Measurements from ENCODE around the gene ZNF613. TPM values are rescaled to one million over a fixed set of nuclear protein-coding genes. Genes with fewer than 3 reads are reported as not detected.

Gene ZNF613
- total and polyA plus RNA-seq, 4 donors = 1.1 to 2.8 (median 2.0) TPM

DNA sequence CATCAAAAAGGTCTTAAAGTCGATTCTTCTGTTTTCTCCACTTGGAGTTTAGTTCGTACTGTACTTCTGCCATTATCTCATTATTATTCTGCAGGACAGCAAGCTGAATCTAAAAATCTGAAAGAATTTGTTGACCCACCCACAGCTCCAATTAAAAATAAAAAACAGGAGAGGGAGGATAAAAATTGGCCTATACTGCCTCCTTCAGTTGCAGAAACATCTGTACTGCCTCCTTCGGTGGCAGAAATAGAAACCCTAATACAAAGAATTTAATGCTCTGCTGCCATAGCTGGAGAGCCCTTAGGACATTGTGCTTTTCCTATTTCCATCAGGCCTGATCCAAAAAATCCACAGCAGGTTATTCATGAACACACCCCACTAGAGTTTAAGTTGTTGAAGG is 49.6 kb downstream of the ZNF613 start:
- no peak for DNase-seq (ENCODE audit: low spot score)
- Histone ChIP-seq H3K27me3 (ENCODE audit: control insufficient read depth in 4 of 4, insufficient read depth in 4 of 4, low read length in 3 of 4) (no peaks in the 10 kb centered on the region), H3K27ac (ENCODE audit: low read depth in 1 of 2, low read length in 2 of 2) (no peak overlapping the region), H3K36me3 (ENCODE audit: control insufficient read depth in 4 of 4, insufficient read depth in 3 of 4, low read depth in 1 of 4, low read length in 3 of 4) (peaks cover 14 to 54% (median 49%) of the 10 kb centered on the region in 4 donors), H3K9ac (ENCODE audit: low read depth in 1 of 2, low read length in 2 of 2) (no peak overlapping the region), H3K4me1 (ENCODE audit: control insufficient read depth in 4 of 4, insufficient read depth in 4 of 4, low read length in 3 of 4) (no peaks in the 10 kb centered on the region), H3K9me3 (ENCODE audit: control insufficient read depth in 4 of 4, low read length in 3 of 4) (peaks cover 60 to 91% (median 65%) of the 10 kb centered on the region in 4 donors), H3K4me3 (ENCODE audit: low read depth in 1 of 3, low read length in 3 of 3) (peak overlapping the region in 1 of 3 donors; percentile 18)
- 93% methylated on average over 3 of the region's 3 CpGs for WGBS
- TF ChIP-seq SP1 (IDR thresholded peaks at IDR 0.05) = no peak
- TF ChIP-seq FOXA1 (IDR thresholded peaks at IDR 0.05) = no peak

DNA sequence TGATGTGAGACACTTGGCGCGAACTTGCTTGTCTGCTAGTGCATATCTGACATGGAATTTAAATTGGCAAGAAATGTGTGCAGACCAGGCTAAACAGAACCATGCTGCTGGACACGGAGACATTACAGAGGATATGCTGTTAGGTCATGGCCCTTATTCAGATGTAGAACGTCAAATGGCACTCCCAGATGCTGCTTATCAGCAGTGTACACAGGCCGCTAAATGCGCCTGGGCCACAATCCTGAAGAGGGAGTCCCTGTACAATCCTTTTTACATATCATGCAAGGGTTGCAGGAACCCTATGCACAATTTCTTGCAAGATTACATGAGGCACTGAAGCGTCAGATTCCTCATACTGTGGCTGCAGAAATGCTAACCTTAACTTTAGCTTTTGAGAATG is 50.1 kb downstream of the ZNF613 start:
- peak overlapping the region in 1 of 3 donors; percentile 17 for H3K4me3 ChIP-seq (ENCODE audit: low read depth in 1 of 3, low read length in 3 of 3)
- peaks cover 14 to 49% (median 44%) of the 10 kb centered on the region in 4 donors for H3K36me3 ChIP-seq (ENCODE audit: control insufficient read depth in 4 of 4, insufficient read depth in 3 of 4, low read depth in 1 of 4, low read length in 3 of 4)
- peaks cover 55 to 91% (median 64%) of the 10 kb centered on the region in 4 donors for H3K9me3 ChIP-seq (ENCODE audit: control insufficient read depth in 4 of 4, low read length in 3 of 4)
- DNase-seq (ENCODE audit: low spot score) = no peak
- no peak overlapping the region for H3K9ac ChIP-seq (ENCODE audit: low read depth in 1 of 2, low read length in 2 of 2)
- TF ChIP-seq YY1 (IDR thresholded peaks at IDR 0.05) (no peak), ZBTB33 (IDR thresholded peaks at IDR 0.05) (no peak), TAF1 (conservative IDR thresholded peaks at IDR 0.05) (no peak), GABPA (IDR thresholded peaks at IDR 0.05 in 1 of 2, conservative IDR thresholded peaks at IDR 0.05 in 1 of 2) (no peak), NR2F2 (IDR thresholded peaks at IDR 0.05) (no peak), FOXA2 (IDR thresholded peaks at IDR 0.05) (no peak), HNF4G (IDR thresholded peaks at IDR 0.05) (no peak)
- H3K27me3 ChIP-seq (ENCODE audit: control insufficient read depth in 4 of 4, insufficient read depth in 4 of 4, low read length in 3 of 4) = no peaks in the 10 kb centered on the region
- 93% methylated on average over 7 of the region's 7 CpGs for WGBS
- no peak overlapping the region for H3K27ac ChIP-seq (ENCODE audit: low read depth in 1 of 2, low read length in 2 of 2)
- no peaks in the 10 kb centered on the region for H3K4me1 ChIP-seq (ENCODE audit: control insufficient read depth in 4 of 4, insufficient read depth in 4 of 4, low read length in 3 of 4)

DNA sequence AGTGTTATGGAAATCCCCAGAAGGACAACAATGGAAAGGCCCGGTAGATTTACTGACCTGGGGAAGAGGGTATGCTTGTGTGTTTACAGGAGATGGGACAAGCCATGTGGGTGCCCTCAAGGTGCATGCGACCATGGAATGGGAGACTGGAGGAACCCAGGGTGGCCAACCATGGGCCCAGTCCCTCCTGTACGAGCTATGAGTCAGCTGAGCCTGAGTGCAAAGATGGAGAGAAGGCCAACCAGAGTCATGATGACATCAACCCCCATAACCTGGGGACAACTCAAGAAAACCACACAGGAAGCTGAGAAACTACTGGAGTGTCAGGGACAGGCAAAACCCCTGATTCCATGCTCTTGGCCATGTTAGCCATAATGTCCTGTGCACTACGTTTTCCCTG is 51.6 kb downstream of the ZNF613 start:
- peaks cover 5 to 40% (median 29%) of the 10 kb centered on the region in 4 donors for H3K36me3 ChIP-seq (ENCODE audit: control insufficient read depth in 4 of 4, insufficient read depth in 3 of 4, low read depth in 1 of 4, low read length in 3 of 4)
- H3K9me3 ChIP-seq (ENCODE audit: control insufficient read depth in 4 of 4, low read length in 3 of 4) = peaks cover 47 to 89% (median 62%) of the 10 kb centered on the region in 4 donors
- H3K4me1 ChIP-seq (ENCODE audit: control insufficient read depth in 4 of 4, insufficient read depth in 4 of 4, low read length in 3 of 4) = no peaks in the 10 kb centered on the region
- TF ChIP-seq HNF4G (IDR thresholded peaks at IDR 0.05) = no peak
- TF ChIP-seq FOXA1 (IDR thresholded peaks at IDR 0.05) = no peak
- no peak for TF ChIP-seq TAF1 (conservative IDR thresholded peaks at IDR 0.05)
- no peak for TF ChIP-seq YY1 (IDR thresholded peaks at IDR 0.05)
- TF ChIP-seq GABPA (IDR thresholded peaks at IDR 0.05 in 1 of 2, conservative IDR thresholded peaks at IDR 0.05 in 1 of 2) = no peak
- TF ChIP-seq NR2F2 (IDR thresholded peaks at IDR 0.05) = no peak
- 97% methylated on average over 4 of the region's 4 CpGs for WGBS
- no peak overlapping the region for H3K27ac ChIP-seq (ENCODE audit: low read depth in 1 of 2, low read length in 2 of 2)
- H3K4me3 ChIP-seq (ENCODE audit: low read depth in 1 of 3, low read length in 3 of 3) = peak overlapping the region in 2 of 3 donors; percentile 51 to 63
- no peak overlapping the region for H3K9ac ChIP-seq (ENCODE audit: low read depth in 1 of 2, low read length in 2 of 2)
- no peaks in the 10 kb centered on the region for H3K27me3 ChIP-seq (ENCODE audit: control insufficient read depth in 4 of 4, insufficient read depth in 4 of 4, low read length in 3 of 4)
- no peak for DNase-seq (ENCODE audit: low spot score)

DNA sequence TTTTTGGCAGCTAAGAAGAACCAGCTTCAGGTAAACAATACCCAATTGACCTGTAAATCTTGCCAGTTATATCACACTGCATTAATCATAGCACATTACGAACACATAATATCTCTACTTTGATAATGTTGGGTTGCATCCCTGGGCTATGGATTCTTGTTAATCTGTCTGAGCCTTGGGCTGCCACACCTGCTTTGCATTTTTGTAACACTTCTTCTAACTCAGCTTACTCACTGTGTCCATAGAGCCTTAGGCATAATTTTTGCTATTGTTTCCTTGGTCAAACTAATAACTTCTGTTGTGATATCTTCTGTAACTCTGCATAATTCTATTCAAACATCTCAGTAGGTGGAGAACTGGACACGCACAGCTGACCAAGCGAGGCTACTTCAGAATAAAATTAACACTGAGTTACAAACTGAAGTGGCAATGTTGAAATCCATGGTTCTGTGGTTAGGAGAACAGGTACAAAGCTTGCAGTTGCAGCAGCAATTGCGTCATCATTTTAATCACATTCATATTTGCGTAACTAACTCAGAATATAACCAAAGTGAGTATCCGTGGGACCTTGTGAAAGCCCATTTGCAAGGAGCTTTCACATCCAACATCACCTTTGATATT is 53.0 kb downstream of the ZNF613 start:
- H3K27ac ChIP-seq (ENCODE audit: low read depth in 1 of 2, low read length in 2 of 2) = no peak overlapping the region
- H3K4me1 ChIP-seq (ENCODE audit: control insufficient read depth in 4 of 4, insufficient read depth in 4 of 4, low read length in 3 of 4) = peaks cover 0 to 2% (median under 1%) of the 10 kb centered on the region in 4 donors
- peaks cover 40 to 86% (median 53%) of the 10 kb centered on the region in 4 donors for H3K9me3 ChIP-seq (ENCODE audit: control insufficient read depth in 4 of 4, low read length in 3 of 4)
- H3K4me3 ChIP-seq (ENCODE audit: low read depth in 1 of 3, low read length in 3 of 3) = peak overlapping the region in 1 of 3 donors; percentile 63
- 86% methylated on average over 6 of the region's 6 CpGs for WGBS
- H3K27me3 ChIP-seq (ENCODE audit: control insufficient read depth in 4 of 4, insufficient read depth in 4 of 4, low read length in 3 of 4) = no peaks in the 10 kb centered on the region
- DNase-seq (ENCODE audit: low spot score) = no peak
- H3K36me3 ChIP-seq (ENCODE audit: control insufficient read depth in 4 of 4, insufficient read depth in 3 of 4, low read depth in 1 of 4, low read length in 3 of 4) = peaks cover 2 to 28% (median 18%) of the 10 kb centered on the region in 4 donors
- no peak overlapping the region for H3K9ac ChIP-seq (ENCODE audit: low read depth in 1 of 2, low read length in 2 of 2)
- TF ChIP-seq FOXA1 (IDR thresholded peaks at IDR 0.05) (no peak), TAF1 (conservative IDR thresholded peaks at IDR 0.05) (no peak), MAX (IDR thresholded peaks at IDR 0.05) (no peak), RAD21 (IDR thresholded peaks at IDR 0.05) (no peak), GABPA (IDR thresholded peaks at IDR 0.05 in 1 of 2, conservative IDR thresholded peaks at IDR 0.05 in 1 of 2) (no peak), RXRA (IDR thresholded peaks at IDR 0.05) (no peak), SP1 (IDR thresholded peaks at IDR 0.05) (no peak), HNF4G (IDR thresholded peaks at IDR 0.05) (no peak), HNF4A (conservative IDR thresholded peaks at IDR 0.05) (no peak), YY1 (IDR thresholded peaks at IDR 0.05) (no peak), ZBTB33 (IDR thresholded peaks at IDR 0.05) (no peak), CTCF (IDR thresholded peaks at IDR 0.05; ENCODE audit: low read depth, low read length, missing input control) (no peak)
- TF ChIP-seq, protein P1, sequence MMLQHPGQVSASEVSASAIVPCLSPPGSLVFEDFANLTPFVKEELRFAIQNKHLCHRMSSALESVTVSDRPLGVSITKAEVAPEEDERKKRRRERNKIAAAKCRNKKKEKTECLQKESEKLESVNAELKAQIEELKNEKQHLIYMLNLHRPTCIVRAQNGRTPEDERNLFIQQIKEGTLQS (IDR thresholded peaks at IDR 0.05) = no peak

All from liver (tissue), 9 donors.